Activated CD4-positive, alpha-beta T cell treated with anti-CD3 and anti-CD28 coated beads for 36 hours (primary cell): ENCODE measurements around the gene CEL. TPM values are rescaled to one million over a fixed set of nuclear protein-coding genes. Genes with fewer than 3 reads are reported as not detected.

Source experiments
- ATAC-seq: fragments of 200-7000 bp; cut with Tn5 transposase; one replicate; pipeline ENCODE4 v1.10.0; 2021; ENCODE audit warnings: mild to moderate bottlenecking, moderate library complexity
- CTCF ChIA-PET: fragments of 350-600 bp; sonication (Branson Sonifier 250); formaldehyde crosslinking; loops from one replicate; lab custom pipeline; 2021; ENCODE audit warnings: antibody characterized with exemption; lab: Charles Lee
- POLR2A ChIA-PET: fragments of 350-600 bp; sonication (Branson Sonifier 250); formaldehyde crosslinking; loops from one replicate; lab custom pipeline; 2021; ENCODE audit warnings: antibody characterized with exemption, inconsistent platforms; lab: Charles Lee
- DNase-seq: peaks from one replicate; pipeline ENCODE4 v3.0.0-alpha.2; 2020
- H3K27ac Mint-ChIP-seq: one replicate; pipeline ENCODE4 v1.8.0; 2021; ENCODE audit warnings: mixed read lengths
- H3K27me3 Mint-ChIP-seq: one replicate; pipeline ENCODE4 v1.8.0; 2021; ENCODE audit warnings: mixed read lengths
- H3K36me3 Mint-ChIP-seq: one replicate; pipeline ENCODE4 v1.8.0; 2021; ENCODE audit warnings: low read depth, mixed read lengths
- H3K4me1 Mint-ChIP-seq: one replicate; pipeline ENCODE4 v1.8.0; 2021; ENCODE audit warnings: mixed read lengths
- H3K4me3 Mint-ChIP-seq: one replicate; pipeline ENCODE4 v1.8.0; 2021; ENCODE audit warnings: mild to moderate bottlenecking, moderate library complexity, mixed read lengths
- H3K9me3 Mint-ChIP-seq: one replicate; pipeline ENCODE4 v1.8.0; 2021; ENCODE audit warnings: low read depth, mixed read lengths
- intact Hi-C, 2 experiments: fragments of 100-400 bp; cut with DNase I in 1 of 2; cut with micrococcal nuclease in 1 of 2; formaldehyde crosslinking; loops; one replicate each; pipeline versions ENCODE4 v1.14.2 to v1.15.1; 2022 to 2024; cut with DNase I, micrococcal nuclease
- total RNA-seq, 2 experiments: library from RNA; stranded (reverse); gene quantifications; one replicate each; pipeline ENCODE4 v1.2.3, GENCODE V29; 2021

CEL gene
- total RNA-seq, 2 experiments from 2014 or later, result 0.98 to 1.2 TPM

DNA sequence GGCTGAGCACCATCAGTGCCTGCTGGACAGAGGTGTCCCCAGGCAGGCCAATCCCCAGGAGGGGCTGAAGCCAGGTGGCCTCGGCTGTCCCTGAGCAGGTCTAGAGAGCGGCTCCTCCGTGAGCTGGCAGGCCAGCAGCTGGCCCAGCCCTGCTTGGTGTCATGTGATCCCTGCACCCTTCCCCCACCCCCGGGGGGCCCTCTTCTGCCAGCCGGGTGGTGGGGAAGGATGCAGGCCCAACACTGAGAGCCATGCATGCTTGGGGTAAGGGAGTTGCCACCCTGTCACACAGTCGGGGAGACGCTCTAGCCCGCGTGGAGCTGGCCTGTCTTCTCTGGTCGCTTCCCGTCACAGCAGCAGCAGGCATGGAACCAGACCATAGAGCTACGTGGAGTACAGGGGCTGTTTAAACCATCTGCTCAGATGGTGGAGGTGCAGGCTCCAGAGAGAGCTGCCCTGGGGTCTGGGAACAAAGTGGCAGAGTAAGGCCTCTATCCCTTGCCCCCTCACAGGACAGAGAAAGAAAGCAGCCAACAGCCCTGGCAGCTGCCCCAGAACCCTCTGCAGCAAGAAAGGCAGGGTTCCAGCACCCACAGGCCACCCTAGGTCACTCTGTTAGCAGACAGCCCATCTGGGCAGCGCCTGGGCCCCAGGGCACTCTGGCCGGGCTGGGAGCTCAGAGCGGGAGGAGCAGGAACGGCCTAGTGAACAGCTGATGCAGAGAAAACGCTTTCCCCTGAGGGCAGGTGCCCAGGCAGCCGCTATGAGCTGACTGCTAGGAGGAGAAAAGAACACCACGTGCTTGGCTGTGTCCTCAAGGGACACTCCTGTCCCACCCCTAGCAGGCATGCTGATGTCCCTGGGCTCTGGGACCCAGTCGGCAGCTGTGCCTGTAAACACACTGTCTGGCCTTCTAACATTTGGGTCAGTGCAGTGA is 52.4 kb downstream of the CEL start:
- Mint-ChIP-seq H3K36me3 (peaks cover 20% of the 10 kb centered on the region), H3K27me3 (no peaks in the 10 kb centered on the region), H3K9me3 (no peaks in the 10 kb centered on the region), H3K4me1 (peaks cover 58% of the 10 kb centered on the region), H3K4me3 (no peak overlapping the region), H3K27ac (peak overlapping the region; percentile 65)
- ATAC-seq (no peak), DNase-seq (no peak)
- ChIA-PET CTCF (interaction anchor here (0.9 to 11.8 kb wide), 5 partner anchors 16 to 72 kb away, joined by 3 to 139 read pairs (median 3); no protein-coding TSS in a partner anchor), POLR2A (interaction anchor here (1.1 kb wide), 1 partner anchor 38 kb away, joined by 3 read pairs; no protein-coding TSS in a partner anchor)
- intact Hi-C loops, result loop anchor here in 1 of 2 experiments (2.0 kb wide), 1 partner anchor 17 kb away; no protein-coding TSS in a partner anchor

- H3K27me3 Mint-ChIP-seq, result no peaks in the 10 kb centered on the region
- intact Hi-C loops, result loop anchor here (1.0 to 2.0 kb wide), 4 partner anchors 16 to 171 kb away; partner anchors contain the start of gene TSC1 (in 1 of the 2)
- ATAC-seq (peak; percentile 6), DNase-seq (no peak)
- no peaks in the 10 kb centered on the region for H3K9me3 Mint-ChIP-seq
- ChIA-PET CTCF (interaction anchor here (0.9 to 11.8 kb wide), 7 partner anchors 16 to 93 kb away, joined by 3 to 139 read pairs (median 3); no protein-coding TSS in a partner anchor), POLR2A (interaction anchor here (1.3 to 1.5 kb wide), 2 partner anchors 19 to 29 kb away, joined by 6 to 11 read pairs; no protein-coding TSS in a partner anchor)
- H3K4me1 Mint-ChIP-seq, result peaks cover 61% of the 10 kb centered on the region
- peak overlapping the region; percentile 84 for H3K27ac Mint-ChIP-seq
- peaks cover 13% of the 10 kb centered on the region for H3K36me3 Mint-ChIP-seq
- H3K4me3 Mint-ChIP-seq, result peak overlapping the region; percentile 36
Observed at GRCh38 chr9:133114886-133115603, 53.3 kb downstream of the CEL start.

- ATAC-seq (peak; percentile 94), DNase-seq (peak; percentile 89)
- Mint-ChIP-seq H3K27ac (peak overlapping the region; percentile 84), H3K36me3 (peaks cover 9% of the 10 kb centered on the region), H3K9me3 (no peaks in the 10 kb centered on the region), H3K27me3 (no peaks in the 10 kb centered on the region), H3K4me3 (peak overlapping the region; percentile 50), H3K4me1 (peaks cover 57% of the 10 kb centered on the region)
- ChIA-PET POLR2A (interaction anchor here (1.3 to 1.5 kb wide), 2 partner anchors 19 to 28 kb away, joined by 6 to 11 read pairs; no protein-coding TSS in a partner anchor), CTCF (interaction anchor here (0.7 to 11.8 kb wide), 6 partner anchors 10 to 94 kb away, joined by 3 to 139 read pairs (median 5); no protein-coding TSS in a partner anchor)
- intact Hi-C loops, result loop anchor here (1.0 to 2.0 kb wide), 4 partner anchors 15 to 171 kb away; partner anchors contain the start of gene TSC1 (in 1 of the 2)
Observed at GRCh38 chr9:133115604-133116345, 54.0 kb downstream of the CEL start.

GRCh38 chr9:133116346-133117231 is 54.8 kb downstream of the CEL start:
- intact Hi-C loops, result no loop called here
- H3K27me3 Mint-ChIP-seq, result no peaks in the 10 kb centered on the region
- ChIA-PET POLR2A (interaction anchor here (0.6 to 1.5 kb wide), 6 partner anchors 9 to 1713 kb away, joined by 3 to 11 read pairs (median 3); partner anchors contain the start of gene GTF3C5), CTCF (interaction anchor here (0.7 to 11.8 kb wide), 7 partner anchors 10 to 95 kb away, joined by 3 to 139 read pairs (median 4); no protein-coding TSS in a partner anchor)
- H3K4me1 Mint-ChIP-seq, result peaks cover 60% of the 10 kb centered on the region
- peaks cover 7% of the 10 kb centered on the region for H3K36me3 Mint-ChIP-seq
- peak overlapping the region; percentile 84 for H3K27ac Mint-ChIP-seq
- no peak for DNase-seq
- H3K9me3 Mint-ChIP-seq, result no peaks in the 10 kb centered on the region
- no peak overlapping the region for H3K4me3 Mint-ChIP-seq
- ATAC-seq, result no peak

DNA sequence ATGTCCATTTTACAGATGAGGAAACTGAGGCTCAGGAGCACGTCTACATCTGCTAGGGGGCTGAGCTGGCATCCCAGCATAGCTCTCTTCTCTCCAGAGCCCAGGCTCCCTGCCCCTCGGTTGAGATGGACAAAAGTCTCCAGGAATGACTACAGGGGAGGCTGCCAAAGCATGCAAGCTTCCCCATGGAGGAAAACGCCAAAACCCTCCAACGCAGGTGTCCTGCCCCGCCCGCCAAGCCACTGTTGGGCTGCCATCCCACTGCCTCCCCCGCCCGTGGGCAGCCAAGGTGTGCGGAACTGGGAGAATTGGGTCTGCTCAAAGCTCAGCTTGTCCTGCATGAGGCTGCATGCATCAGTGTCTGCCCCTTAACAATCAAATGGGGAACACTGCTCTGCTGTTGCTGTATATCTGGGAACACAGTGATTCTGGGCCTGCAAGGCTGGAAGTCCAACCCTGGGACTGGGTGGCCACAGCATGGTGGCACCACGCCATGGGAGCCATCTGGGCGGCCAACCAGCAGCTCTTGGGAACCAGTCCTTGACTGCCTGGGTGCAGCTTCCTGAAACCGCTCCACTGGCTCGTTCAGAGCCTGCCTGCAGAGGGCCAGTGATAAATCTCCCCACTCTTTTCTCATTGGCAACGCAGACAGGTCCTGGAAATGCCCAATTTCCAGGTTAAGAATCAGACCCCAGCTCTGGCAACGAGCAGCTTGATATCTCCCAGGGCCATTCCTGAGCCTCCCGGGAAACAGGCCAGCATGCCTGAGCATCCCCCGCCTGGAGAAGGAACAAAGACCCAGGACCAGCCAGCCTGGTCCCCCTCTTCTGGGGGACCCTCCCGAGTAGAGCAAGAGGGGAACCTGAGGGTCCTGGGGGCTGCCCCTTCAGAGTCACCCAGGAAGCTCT is 55.7 kb downstream of the CEL start:
- DNase-seq (no peak), ATAC-seq (no peak)
- Mint-ChIP-seq H3K9me3 (no peaks in the 10 kb centered on the region), H3K27me3 (no peaks in the 10 kb centered on the region), H3K4me3 (peak overlapping the region; percentile 8), H3K36me3 (peaks cover 6% of the 10 kb centered on the region), H3K4me1 (peaks cover 68% of the 10 kb centered on the region), H3K27ac (no peak overlapping the region)
- intact Hi-C loops, result no loop called here
- POLR2A ChIA-PET, result interaction anchor here (0.6 to 1.4 kb wide), 6 partner anchors 8 to 1714 kb away, joined by 3 to 4 read pairs (median 3); partner anchors contain the start of gene GTF3C5
- CTCF ChIA-PET, result interaction anchor here (0.7 to 11.8 kb wide), 4 partner anchors 29 to 96 kb away, joined by 3 to 139 read pairs (median 4); no protein-coding TSS in a partner anchor

GRCh38 chr9:133118179-133118520 is 56.4 kb downstream of the CEL start:
- ChIA-PET POLR2A (interaction anchor here (1.4 kb wide), 1 partner anchor 26 kb away, joined by 4 read pairs; no protein-coding TSS in a partner anchor), CTCF (interaction anchor here (0.6 to 11.8 kb wide), 4 partner anchors 28 to 242 kb away, joined by 3 to 139 read pairs (median 3); no protein-coding TSS in a partner anchor)
- Mint-ChIP-seq H3K4me3 (no peak overlapping the region), H3K9me3 (no peaks in the 10 kb centered on the region), H3K4me1 (peaks cover 64% of the 10 kb centered on the region), H3K27me3 (no peaks in the 10 kb centered on the region), H3K36me3 (peaks cover 6% of the 10 kb centered on the region), H3K27ac (no peak overlapping the region)
- ATAC-seq (no peak), DNase-seq (no peak)
- intact Hi-C loops, result no loop called here

- DNase-seq (no peak), ATAC-seq (no peak)
- H3K27ac Mint-ChIP-seq, result no peak overlapping the region
- ChIA-PET CTCF (interaction anchor here (0.6 to 11.8 kb wide), 6 partner anchors 9 to 242 kb away, joined by 3 to 139 read pairs (median 3); no protein-coding TSS in a partner anchor), POLR2A (interaction anchor here (1.4 kb wide), 1 partner anchor 25 kb away, joined by 4 read pairs; no protein-coding TSS in a partner anchor)
- no peaks in the 10 kb centered on the region for H3K27me3 Mint-ChIP-seq
- H3K4me3 Mint-ChIP-seq, result peak overlapping the region; percentile 18
- intact Hi-C loops, result no loop called here
- no peaks in the 10 kb centered on the region for H3K9me3 Mint-ChIP-seq
- peaks cover 62% of the 10 kb centered on the region for H3K4me1 Mint-ChIP-seq
- peaks cover 5% of the 10 kb centered on the region for H3K36me3 Mint-ChIP-seq
Observed at GRCh38 chr9:133118568-133118967, 56.8 kb downstream of the CEL start.

DNA sequence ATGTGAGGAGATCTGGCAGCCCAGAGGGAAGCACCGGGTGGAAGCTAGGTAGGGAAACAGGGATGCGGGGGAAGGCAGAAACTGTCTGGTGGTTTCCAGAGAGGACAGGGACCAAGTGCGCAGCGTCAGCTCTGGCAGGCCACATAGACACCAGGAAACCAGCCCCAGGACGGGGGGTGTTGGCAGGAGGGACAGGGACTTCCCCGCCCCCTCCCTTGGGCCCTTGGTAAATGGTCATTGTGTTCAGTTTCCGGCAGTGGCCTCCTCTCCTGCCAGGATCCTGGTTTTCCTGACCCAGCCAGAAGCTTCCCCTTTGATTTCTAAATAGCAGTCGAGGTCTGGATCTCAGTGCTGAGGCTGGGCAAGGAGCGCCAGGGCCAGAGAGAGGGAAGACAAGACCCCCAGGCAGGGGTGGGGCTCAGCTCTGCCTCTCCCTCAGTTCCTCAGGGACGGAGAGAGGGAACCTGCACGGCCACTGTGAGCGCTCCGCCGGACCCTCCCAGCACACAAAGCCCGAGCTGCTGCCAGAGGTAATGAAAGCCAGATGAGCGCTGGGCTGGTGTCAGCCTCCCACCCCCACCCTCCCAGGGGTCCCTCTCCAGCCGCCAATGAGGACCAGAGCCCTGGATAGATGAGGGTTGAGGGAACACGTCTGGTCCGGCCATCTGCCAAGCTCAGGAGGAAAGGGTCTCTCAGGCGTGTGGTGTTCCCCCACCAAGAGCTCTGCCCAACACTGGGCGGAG is 57.5 kb downstream of the CEL start:
- no peaks in the 10 kb centered on the region for H3K9me3 Mint-ChIP-seq
- H3K27me3 Mint-ChIP-seq, result no peaks in the 10 kb centered on the region
- H3K36me3 Mint-ChIP-seq, result peaks cover 4% of the 10 kb centered on the region
- intact Hi-C loops, result no loop called here
- CTCF ChIA-PET, result interaction anchor here (1.0 to 11.8 kb wide), 3 partner anchors 10 to 87 kb away, joined by 3 to 139 read pairs (median 3); no protein-coding TSS in a partner anchor
- DNase-seq, result no peak
- no peak for ATAC-seq
- no peak overlapping the region for H3K27ac Mint-ChIP-seq
- H3K4me1 Mint-ChIP-seq, result peaks cover 62% of the 10 kb centered on the region
- H3K4me3 Mint-ChIP-seq, result peak overlapping the region; percentile 71
- POLR2A ChIA-PET, result interaction anchor here (1.4 kb wide), 1 partner anchor 25 kb away, joined by 4 read pairs; no protein-coding TSS in a partner anchor
